NCI-H2081 treated with DMSO at 0.1 percent for 48 hours (cell line): ENCODE results near the gene CHCHD6.

Source experiments
- DNase-seq: peaks from one replicate; lab custom pipeline; 2025; lab: John Stamatoyannopoulos, UW

Gene CHCHD6

GRCh38 chr3:126704494-126705214, 614 bp downstream of the CHCHD6 start:
- no peak for DNase-seq

- no peak for DNase-seq
Observed at GRCh38 chr3:126706631-126707030, 2.6 kb downstream of the CHCHD6 start.

- DNase-seq: no peak
Observed at GRCh38 chr3:126711121-126711760, 7.2 kb downstream of the CHCHD6 start.

GRCh38 chr3:126713199-126713598, 9.2 kb downstream of the CHCHD6 start:
- no peak for DNase-seq

- DNase-seq: no peak
Observed at GRCh38 chr3:126714276-126714900, 10.3 kb downstream of the CHCHD6 start.

GRCh38 chr3:126714921-126715320, 10.9 kb downstream of the CHCHD6 start:
- DNase-seq: no peak

- DNase-seq: no peak
Observed at GRCh38 chr3:126715432-126715831, 11.4 kb downstream of the CHCHD6 start.

- DNase-seq: no peak
Observed at GRCh38 chr3:126716057-126716456, 12.0 kb downstream of the CHCHD6 start.

GRCh38 chr3:126718561-126719445, 14.8 kb downstream of the CHCHD6 start:
- no peak for DNase-seq

GRCh38 chr3:126720596-126720995, 16.6 kb downstream of the CHCHD6 start:
- DNase-seq: no peak

- DNase-seq: no peak
Observed at GRCh38 chr3:126721246-126721645, 17.2 kb downstream of the CHCHD6 start.

- DNase-seq: no peak
Observed at GRCh38 chr3:126723237-126723636, 19.2 kb downstream of the CHCHD6 start.

GRCh38 chr3:126723801-126724200, 19.8 kb downstream of the CHCHD6 start:
- DNase-seq: no peak

- no peak for DNase-seq
Observed at GRCh38 chr3:126728680-126729079, 24.6 kb downstream of the CHCHD6 start.

GRCh38 chr3:126730376-126730775, 26.3 kb downstream of the CHCHD6 start:
- no peak for DNase-seq

- no peak for DNase-seq
Observed at GRCh38 chr3:126731044-126731443, 27.0 kb downstream of the CHCHD6 start.

- DNase-seq: no peak
Observed at GRCh38 chr3:126732281-126733060, 28.4 kb downstream of the CHCHD6 start.

- DNase-seq: no peak
Observed at GRCh38 chr3:126733061-126733430, 29.0 kb downstream of the CHCHD6 start.

GRCh38 chr3:126734106-126734723, 30.2 kb downstream of the CHCHD6 start:
- DNase-seq: no peak

- no peak for DNase-seq
Observed at GRCh38 chr3:126737527-126737926, 33.5 kb downstream of the CHCHD6 start.

- DNase-seq: no peak
Observed at GRCh38 chr3:126742057-126742456, 38.0 kb downstream of the CHCHD6 start.
